ENCODE data around the gene PIK3AP1.

DNA sequence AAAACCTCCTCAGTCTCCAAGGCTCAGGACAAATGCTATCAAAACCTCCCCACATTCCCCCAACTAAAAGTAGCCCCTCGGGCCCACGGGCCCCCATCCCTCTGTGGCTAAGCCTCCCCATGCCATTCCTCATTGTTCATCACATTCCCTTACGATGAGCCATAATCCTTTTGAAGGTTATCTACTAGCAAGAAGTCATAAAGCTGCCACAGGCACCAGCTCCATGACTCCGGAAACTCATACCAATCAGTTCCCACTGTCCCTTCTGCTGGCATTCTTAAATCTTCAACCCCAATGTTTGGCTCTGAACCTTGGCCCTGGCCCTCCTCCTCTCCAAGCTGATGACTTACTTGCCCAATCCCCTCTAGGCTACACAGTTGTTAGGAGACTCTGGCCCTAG lies 114.1 kb downstream of the PIK3AP1 start:
- no peak for TF ChIP-seq RAD21 (IDR thresholded peaks at IDR 0.05; ENCODE audit: low read length)
- TF ChIP-seq EP300 (IDR thresholded peaks at IDR 0.05; ENCODE audit: borderline replicate concordance in 1 of 2, low read depth in 1 of 2, low read length in 1 of 2): no peak
- no peak for TF ChIP-seq POLR2AphosphoS5 (IDR thresholded peaks at IDR 0.05; ENCODE audit: low read depth, low read length)
- TF ChIP-seq SMC3 (IDR thresholded peaks at IDR 0.05; ENCODE audit: low read depth, low read length): no peak
- no peak for TF ChIP-seq GABPA (IDR thresholded peaks at IDR 0.05; ENCODE audit: low read depth)
- TF ChIP-seq, protein P1, sequence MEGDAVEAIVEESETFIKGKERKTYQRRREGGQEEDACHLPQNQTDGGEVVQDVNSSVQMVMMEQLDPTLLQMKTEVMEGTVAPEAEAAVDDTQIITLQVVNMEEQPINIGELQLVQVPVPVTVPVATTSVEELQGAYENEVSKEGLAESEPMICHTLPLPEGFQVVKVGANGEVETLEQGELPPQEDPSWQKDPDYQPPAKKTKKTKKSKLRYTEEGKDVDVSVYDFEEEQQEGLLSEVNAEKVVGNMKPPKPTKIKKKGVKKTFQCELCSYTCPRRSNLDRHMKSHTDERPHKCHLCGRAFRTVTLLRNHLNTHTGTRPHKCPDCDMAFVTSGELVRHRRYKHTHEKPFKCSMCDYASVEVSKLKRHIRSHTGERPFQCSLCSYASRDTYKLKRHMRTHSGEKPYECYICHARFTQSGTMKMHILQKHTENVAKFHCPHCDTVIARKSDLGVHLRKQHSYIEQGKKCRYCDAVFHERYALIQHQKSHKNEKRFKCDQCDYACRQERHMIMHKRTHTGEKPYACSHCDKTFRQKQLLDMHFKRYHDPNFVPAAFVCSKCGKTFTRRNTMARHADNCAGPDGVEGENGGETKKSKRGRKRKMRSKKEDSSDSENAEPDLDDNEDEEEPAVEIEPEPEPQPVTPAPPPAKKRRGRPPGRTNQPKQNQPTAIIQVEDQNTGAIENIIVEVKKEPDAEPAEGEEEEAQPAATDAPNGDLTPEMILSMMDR (IDR thresholded peaks at IDR 0.05): no peak
- no peak for TF ChIP-seq MAX (IDR thresholded peaks at IDR 0.05; ENCODE audit: low read depth)
- TF ChIP-seq MXI1 (IDR thresholded peaks at IDR 0.05; ENCODE audit: low read depth, low read length): no peak
- TF ChIP-seq, protein P2, sequence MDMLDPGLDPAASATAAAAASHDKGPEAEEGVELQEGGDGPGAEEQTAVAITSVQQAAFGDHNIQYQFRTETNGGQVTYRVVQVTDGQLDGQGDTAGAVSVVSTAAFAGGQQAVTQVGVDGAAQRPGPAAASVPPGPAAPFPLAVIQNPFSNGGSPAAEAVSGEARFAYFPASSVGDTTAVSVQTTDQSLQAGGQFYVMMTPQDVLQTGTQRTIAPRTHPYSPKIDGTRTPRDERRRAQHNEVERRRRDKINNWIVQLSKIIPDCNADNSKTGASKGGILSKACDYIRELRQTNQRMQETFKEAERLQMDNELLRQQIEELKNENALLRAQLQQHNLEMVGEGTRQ (IDR thresholded peaks at IDR 0.05; ENCODE audit: borderline replicate concordance, low read depth, low read length): no peak
- TF ChIP-seq EZH2phosphoT487 (IDR thresholded peaks at IDR 0.05; ENCODE audit: borderline replicate concordance, low read depth): no peak
- TF ChIP-seq RCOR1 (IDR thresholded peaks at IDR 0.05; ENCODE audit: low read length): no peak
- no peak for TF ChIP-seq CHD2 (IDR thresholded peaks at IDR 0.05; ENCODE audit: low read length, partially characterized antibody)
- TF ChIP-seq NFIC (IDR thresholded peaks at IDR 0.05; ENCODE audit: borderline replicate concordance): no peak
- no peak for TF ChIP-seq RXRA (IDR thresholded peaks at IDR 0.05; ENCODE audit: borderline replicate concordance, low read depth)
